K562 (cell line): Measurements from ENCODE around the gene CCT4. TPM values are rescaled to one million over a fixed set of nuclear protein-coding genes. Genes with fewer than 3 reads are reported as not detected.

Experiments used
- BACH1 ChIP-seq: fragments of 200-800 bp; sonication (Bioruptor generic); IDR thresholded peaks from 2 replicates; pipeline ENCODE4 v1.6.1; 2016; ENCODE audit warnings: missing genetic modification characterization, missing compliant biosample characterization
- BRD4 ChIP-seq: fragments of 200-600 bp; sonication (generic); IDR thresholded peaks from 2 replicates; pipeline ENCODE4 v1.6.1; 2017; ENCODE audit warnings: inconsistent platforms
- DACH1 ChIP-seq: fragments of 450-650 bp; IDR thresholded peaks from 2 replicates; pipeline ENCODE4 v1.6.1; 2018; ENCODE audit not compliant: partially characterized antibody
- ETV5 ChIP-seq: sonication (generic); formaldehyde crosslinking; IDR thresholded peaks from 2 replicates; pipeline ENCODE4 v1.4.0; 2020; ENCODE audit warnings: low read depth, mild to moderate bottlenecking, missing genetic modification reagents
- EZH2 ChIP-seq: IDR thresholded peaks from 2 replicates; pipeline ENCODE4 v1.6.1; 2012; ENCODE audit warnings: low read depth, mild to moderate bottlenecking, inconsistent platforms, low read length, borderline replicate concordance
- MAFF ChIP-seq: IDR thresholded peaks from 2 replicates; pipeline ENCODE4 v1.6.1; 2012; ENCODE audit warnings: low read length, improper control_type of control experiment
- PHF20 ChIP-seq: fragments of 450-650 bp; IDR thresholded peaks from 2 replicates; pipeline ENCODE4 v1.6.1; 2018; ENCODE audit not compliant: partially characterized antibody
- SIX5 ChIP-seq, 2 experiments: IDR thresholded peaks; 2 replicates each; pipeline ENCODE4 v1.6.1; 2011; ENCODE audit warnings: low read length in 2 of 2, borderline replicate concordance in 1 of 2, low read depth in 1 of 2, mild to moderate bottlenecking in 1 of 2, moderate library complexity in 1 of 2; ENCODE audit not compliant: insufficient read depth in 1 of 2
- TAL1 ChIP-seq: fragments of 450-650 bp; IDR thresholded peaks from 2 replicates; pipeline ENCODE4 v1.6.1; 2016; ENCODE audit warnings: mild to moderate bottlenecking
- ZBTB26 ChIP-seq: fragments of 450-650 bp; formaldehyde crosslinking; IDR thresholded peaks from 2 replicates; pipeline ENCODE4 v1.4.0; 2022; ENCODE audit warnings: missing genetic modification characterization
- ZNF384 ChIP-seq: IDR thresholded peaks from 2 replicates; pipeline ENCODE4 v1.6.1; 2012; ENCODE audit warnings: low read depth, low read length, improper control_type of control experiment
- polyA plus RNA-seq, 8 experiments: library from polyadenylated mRNA; depleted of rRNA in 4 of 8; stranded (reverse) in 5 of 8; unstranded in 3 of 8; fragments of >200 nt; fragmentation: Nextera tagmentation in 2 of 8; fragmentation: Illumina TruSeq in 1 of 8; extraction: Ambion mirVana in 2 of 8; extraction: Trizol in 1 of 8; gene quantifications; 2 replicates each; pipeline versions ENCODE4 v1.2.1 to v1.2.3, GENCODE V29; 2011 to 2014; ENCODE audit warnings: inconsistent platforms in 1 of 8, missing spikeins in 1 of 8
- total RNA-seq, 7 experiments: library from RNA; depleted of rRNA in 6 of 7; stranded (reverse); fragments of >200 nt in 6 of 7; fragmentation: Illumina TruSeq in 2 of 7; extraction: Trizol in 2 of 7; gene quantifications; 2 replicates each; pipeline versions ENCODE4 v1.2.1 to v1.2.3, GENCODE V29; 2011 to 2021; ENCODE audit warnings: low replicate concordance in 1 of 7
- TF ChIP-seq, protein P1 (sequence below): fragments of 200-600 bp; sonication (generic); IDR thresholded peaks from one replicate; pipeline ENCODE4 v1.6.1; 2012; ENCODE audit warnings: mild to moderate bottlenecking, low read depth, low read length, inconsistent platforms

The CCT4 gene
- total and polyA plus RNA-seq, 9 of the 15 experiments (the other 6 are each of a cell fraction or from before 2014, with no cell fraction given) = 101 to 368 (median 303) TPM

DNA sequence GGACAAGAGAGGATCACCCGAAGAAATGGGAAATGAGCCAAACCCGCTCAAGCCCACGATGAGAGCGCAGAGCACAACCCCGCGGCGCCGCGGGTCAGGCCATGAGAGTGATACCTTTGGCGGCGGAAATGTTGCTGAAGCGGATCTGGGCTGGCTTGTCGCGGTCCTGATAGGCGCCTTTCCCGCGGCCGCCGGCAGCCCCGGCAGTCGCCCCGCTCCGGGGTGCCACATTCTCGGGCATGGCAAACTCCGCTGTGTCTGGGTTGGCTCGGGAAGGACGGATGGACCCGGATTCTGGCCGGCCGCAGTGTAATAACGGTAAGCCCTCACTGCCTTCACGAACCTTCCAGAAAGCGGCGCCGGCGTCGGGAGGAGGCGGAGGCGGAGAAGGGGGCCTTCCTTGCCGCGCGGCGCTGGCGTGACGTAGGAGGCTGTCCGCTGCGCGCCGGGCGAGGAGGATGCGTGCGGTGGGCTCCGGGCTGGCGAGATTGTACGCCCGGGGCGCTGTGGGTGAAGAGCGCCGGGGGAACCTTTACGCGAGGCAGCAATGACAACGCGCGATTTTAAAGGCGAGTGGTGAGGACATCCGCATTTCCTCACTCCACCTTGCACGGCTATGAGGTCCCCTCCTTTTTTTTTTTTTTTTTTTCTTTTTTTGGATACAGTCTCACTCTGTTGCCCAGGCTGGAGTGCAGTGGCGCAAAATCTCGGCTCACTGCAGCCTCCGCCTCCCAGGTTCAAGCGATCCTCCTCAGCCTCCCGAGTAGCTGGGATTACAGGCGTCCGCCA, at the start of gene CCT4 (continued):
- TF ChIP-seq, protein P1, sequence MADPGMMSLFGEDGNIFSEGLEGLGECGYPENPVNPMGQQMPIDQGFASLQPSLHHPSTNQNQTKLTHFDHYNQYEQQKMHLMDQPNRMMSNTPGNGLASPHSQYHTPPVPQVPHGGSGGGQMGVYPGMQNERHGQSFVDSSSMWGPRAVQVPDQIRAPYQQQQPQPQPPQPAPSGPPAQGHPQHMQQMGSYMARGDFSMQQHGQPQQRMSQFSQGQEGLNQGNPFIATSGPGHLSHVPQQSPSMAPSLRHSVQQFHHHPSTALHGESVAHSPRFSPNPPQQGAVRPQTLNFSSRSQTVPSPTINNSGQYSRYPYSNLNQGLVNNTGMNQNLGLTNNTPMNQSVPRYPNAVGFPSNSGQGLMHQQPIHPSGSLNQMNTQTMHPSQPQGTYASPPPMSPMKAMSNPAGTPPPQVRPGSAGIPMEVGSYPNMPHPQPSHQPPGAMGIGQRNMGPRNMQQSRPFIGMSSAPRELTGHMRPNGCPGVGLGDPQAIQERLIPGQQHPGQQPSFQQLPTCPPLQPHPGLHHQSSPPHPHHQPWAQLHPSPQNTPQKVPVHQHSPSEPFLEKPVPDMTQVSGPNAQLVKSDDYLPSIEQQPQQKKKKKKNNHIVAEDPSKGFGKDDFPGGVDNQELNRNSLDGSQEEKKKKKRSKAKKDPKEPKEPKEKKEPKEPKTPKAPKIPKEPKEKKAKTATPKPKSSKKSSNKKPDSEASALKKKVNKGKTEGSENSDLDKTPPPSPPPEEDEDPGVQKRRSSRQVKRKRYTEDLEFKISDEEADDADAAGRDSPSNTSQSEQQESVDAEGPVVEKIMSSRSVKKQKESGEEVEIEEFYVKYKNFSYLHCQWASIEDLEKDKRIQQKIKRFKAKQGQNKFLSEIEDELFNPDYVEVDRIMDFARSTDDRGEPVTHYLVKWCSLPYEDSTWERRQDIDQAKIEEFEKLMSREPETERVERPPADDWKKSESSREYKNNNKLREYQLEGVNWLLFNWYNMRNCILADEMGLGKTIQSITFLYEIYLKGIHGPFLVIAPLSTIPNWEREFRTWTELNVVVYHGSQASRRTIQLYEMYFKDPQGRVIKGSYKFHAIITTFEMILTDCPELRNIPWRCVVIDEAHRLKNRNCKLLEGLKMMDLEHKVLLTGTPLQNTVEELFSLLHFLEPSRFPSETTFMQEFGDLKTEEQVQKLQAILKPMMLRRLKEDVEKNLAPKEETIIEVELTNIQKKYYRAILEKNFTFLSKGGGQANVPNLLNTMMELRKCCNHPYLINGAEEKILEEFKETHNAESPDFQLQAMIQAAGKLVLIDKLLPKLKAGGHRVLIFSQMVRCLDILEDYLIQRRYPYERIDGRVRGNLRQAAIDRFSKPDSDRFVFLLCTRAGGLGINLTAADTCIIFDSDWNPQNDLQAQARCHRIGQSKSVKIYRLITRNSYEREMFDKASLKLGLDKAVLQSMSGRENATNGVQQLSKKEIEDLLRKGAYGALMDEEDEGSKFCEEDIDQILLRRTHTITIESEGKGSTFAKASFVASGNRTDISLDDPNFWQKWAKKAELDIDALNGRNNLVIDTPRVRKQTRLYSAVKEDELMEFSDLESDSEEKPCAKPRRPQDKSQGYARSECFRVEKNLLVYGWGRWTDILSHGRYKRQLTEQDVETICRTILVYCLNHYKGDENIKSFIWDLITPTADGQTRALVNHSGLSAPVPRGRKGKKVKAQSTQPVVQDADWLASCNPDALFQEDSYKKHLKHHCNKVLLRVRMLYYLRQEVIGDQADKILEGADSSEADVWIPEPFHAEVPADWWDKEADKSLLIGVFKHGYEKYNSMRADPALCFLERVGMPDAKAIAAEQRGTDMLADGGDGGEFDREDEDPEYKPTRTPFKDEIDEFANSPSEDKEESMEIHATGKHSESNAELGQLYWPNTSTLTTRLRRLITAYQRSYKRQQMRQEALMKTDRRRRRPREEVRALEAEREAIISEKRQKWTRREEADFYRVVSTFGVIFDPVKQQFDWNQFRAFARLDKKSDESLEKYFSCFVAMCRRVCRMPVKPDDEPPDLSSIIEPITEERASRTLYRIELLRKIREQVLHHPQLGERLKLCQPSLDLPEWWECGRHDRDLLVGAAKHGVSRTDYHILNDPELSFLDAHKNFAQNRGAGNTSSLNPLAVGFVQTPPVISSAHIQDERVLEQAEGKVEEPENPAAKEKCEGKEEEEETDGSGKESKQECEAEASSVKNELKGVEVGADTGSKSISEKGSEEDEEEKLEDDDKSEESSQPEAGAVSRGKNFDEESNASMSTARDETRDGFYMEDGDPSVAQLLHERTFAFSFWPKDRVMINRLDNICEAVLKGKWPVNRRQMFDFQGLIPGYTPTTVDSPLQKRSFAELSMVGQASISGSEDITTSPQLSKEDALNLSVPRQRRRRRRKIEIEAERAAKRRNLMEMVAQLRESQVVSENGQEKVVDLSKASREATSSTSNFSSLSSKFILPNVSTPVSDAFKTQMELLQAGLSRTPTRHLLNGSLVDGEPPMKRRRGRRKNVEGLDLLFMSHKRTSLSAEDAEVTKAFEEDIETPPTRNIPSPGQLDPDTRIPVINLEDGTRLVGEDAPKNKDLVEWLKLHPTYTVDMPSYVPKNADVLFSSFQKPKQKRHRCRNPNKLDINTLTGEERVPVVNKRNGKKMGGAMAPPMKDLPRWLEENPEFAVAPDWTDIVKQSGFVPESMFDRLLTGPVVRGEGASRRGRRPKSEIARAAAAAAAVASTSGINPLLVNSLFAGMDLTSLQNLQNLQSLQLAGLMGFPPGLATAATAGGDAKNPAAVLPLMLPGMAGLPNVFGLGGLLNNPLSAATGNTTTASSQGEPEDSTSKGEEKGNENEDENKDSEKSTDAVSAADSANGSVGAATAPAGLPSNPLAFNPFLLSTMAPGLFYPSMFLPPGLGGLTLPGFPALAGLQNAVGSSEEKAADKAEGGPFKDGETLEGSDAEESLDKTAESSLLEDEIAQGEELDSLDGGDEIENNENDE = no peak
- no peak for TF ChIP-seq TAL1
- peak; percentile 47; the same call in 1 of the 2 replicates for TF ChIP-seq MAFF
- peak; percentile 99 for TF ChIP-seq PHF20
- TF ChIP-seq ZNF384 = peak; percentile 97
- 0 out of 2 replicates have a peak, but pooled peaks have one; percentile 57 for TF ChIP-seq ZBTB26
- peak; percentile 96 for TF ChIP-seq DACH1
- TF ChIP-seq SIX5 (IDR thresholded peaks at IDR 0.05; ENCODE audit: borderline replicate concordance in 1 of 2, insufficient read depth in 1 of 2, low read depth in 1 of 2, low read length in 2 of 2) = peak in 1 of 2 experiments; percentile 36; a peak in 1 of 4 replicates
- TF ChIP-seq BACH1 (tag) = peak; percentile 98
- peak; percentile 61; the same call in 1 of the 2 replicates for TF ChIP-seq ETV5 (CRISPR knock-in tag)
- TF ChIP-seq EZH2 = no peak
- peak; percentile 87 for TF ChIP-seq BRD4
